ENCODE data around the gene RFPL4AL1.
"Not testable (repeated sequence)": the region's sequence is repeated elsewhere in the genome, so short reads cannot be mapped to it uniquely, and the experiment has no call there.

Gene RFPL4AL1

DNA sequence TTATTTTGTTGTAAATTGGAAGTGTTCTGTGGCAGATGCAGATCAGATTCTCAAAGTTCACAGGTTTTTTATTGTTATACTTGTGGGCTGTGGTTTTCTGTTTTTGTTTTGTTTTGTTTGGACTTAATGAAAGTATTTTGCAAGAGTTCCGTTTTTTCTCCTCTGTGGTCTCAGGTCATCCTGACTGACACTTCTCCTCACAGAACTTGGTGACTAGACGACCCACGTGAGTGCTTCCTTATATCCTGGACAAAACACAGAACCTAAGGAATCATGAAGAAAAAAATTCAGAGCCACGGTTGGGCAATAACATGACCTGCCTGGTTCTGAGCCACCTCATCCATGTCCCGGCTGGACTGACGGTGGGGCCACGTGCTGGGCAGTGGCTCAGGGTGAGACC, 2.5 kb upstream of the RFPL4AL1 start:
- no peak overlapping the region for H3K4me3 ChIP-seq (ENCODE audit: control insufficient read depth, low read depth, low read length)
- TF ChIP-seq, protein P1, sequence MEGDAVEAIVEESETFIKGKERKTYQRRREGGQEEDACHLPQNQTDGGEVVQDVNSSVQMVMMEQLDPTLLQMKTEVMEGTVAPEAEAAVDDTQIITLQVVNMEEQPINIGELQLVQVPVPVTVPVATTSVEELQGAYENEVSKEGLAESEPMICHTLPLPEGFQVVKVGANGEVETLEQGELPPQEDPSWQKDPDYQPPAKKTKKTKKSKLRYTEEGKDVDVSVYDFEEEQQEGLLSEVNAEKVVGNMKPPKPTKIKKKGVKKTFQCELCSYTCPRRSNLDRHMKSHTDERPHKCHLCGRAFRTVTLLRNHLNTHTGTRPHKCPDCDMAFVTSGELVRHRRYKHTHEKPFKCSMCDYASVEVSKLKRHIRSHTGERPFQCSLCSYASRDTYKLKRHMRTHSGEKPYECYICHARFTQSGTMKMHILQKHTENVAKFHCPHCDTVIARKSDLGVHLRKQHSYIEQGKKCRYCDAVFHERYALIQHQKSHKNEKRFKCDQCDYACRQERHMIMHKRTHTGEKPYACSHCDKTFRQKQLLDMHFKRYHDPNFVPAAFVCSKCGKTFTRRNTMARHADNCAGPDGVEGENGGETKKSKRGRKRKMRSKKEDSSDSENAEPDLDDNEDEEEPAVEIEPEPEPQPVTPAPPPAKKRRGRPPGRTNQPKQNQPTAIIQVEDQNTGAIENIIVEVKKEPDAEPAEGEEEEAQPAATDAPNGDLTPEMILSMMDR (IDR thresholded peaks at IDR 0.05; ENCODE audit: control insufficient read depth, insufficient read depth, low read depth, low read length, missing control alignments): no peak
- no peak for DNase-seq (ENCODE audit: low read depth)

DNA sequence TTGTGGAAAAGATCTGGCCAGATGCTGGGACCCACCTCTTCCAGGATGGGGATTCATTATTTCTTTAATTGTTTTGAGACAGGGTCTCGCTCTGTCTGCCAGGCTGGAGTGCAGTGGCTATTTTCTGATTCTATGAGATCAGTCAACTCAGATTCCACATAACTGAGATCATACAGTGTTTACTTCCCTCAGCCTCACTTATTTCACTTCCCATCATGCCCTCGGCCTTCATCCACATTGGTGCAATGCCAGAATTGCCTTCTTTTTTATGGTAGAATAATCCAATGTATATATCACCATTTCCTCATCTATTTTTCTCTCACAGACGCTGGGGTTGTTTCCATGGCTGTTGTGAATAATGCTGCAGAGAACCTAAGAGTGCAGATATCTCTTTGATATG, 714 bp downstream of the RFPL4AL1 start:
- not testable (repeated sequence) for H3K4me3 ChIP-seq (ENCODE audit: control insufficient read depth, low read depth, low read length); DNase-seq (ENCODE audit: low read depth)

DNA sequence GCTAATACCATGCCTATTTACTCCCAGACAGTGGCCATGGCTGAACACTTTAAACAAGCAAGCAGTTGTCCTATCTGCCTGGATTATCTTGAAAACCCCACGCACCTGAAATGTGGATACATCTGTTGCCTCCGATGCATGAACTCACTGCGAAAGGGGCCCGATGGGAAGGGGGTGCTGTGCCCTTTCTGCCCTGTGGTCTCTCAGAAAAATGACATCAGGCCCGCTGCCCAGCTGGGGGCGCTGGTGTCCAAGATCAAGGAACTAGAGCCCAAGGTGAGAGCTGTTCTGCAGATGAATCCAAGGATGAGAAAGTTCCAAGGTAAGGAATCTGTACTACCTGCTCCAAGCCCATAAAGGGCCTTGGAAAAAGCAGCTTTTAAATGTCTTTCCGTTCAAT, 8.6 kb downstream of the RFPL4AL1 start:
- H3K4me3 ChIP-seq (ENCODE audit: control insufficient read depth, low read depth, low read length): no peak overlapping the region
- no peak for DNase-seq (ENCODE audit: low read depth)
- TF ChIP-seq, protein P1 (IDR thresholded peaks at IDR 0.05; ENCODE audit: control insufficient read depth, insufficient read depth, low read depth, low read length, missing control alignments): no peak

DNA sequence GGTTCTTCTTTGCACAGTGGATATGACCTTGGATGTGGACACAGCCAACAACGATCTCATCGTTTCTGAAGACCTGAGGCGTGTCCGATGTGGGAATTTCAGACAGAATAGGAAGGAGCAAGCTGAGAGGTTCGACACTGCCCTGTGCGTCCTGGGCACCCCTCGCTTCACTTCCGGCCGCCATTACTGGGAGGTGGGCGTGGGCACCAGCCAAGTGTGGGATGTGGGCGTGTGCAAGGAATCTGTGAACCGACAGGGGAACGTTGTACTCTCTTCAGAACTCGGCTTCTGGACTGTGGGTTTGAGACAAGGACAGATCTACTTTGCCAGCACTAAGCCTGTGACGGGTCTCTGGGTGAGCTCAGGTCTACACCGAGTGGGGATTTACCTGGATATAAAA, 9.4 kb downstream of the RFPL4AL1 start:
- TF ChIP-seq, protein P1 (IDR thresholded peaks at IDR 0.05; ENCODE audit: control insufficient read depth, insufficient read depth, low read depth, low read length, missing control alignments): no peak

DNA sequence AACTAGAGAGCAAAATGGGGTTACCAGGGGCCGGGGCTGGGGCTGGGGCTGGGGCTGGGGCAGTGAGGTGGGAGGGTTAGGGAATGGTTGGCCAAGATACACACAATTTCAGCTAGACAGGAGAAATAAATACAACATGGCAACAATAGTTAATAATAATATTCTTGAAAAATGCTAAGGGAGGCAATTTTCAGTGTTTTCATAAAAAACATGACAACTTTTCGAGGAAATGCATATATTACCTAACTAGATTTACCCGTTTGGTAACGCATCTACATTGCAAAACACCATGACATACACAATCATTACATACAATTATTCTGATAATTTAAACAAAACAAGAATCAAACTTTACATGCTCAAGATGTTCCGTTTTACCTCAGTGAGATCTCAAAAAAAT, 12.2 kb downstream of the RFPL4AL1 start:
- TF ChIP-seq, protein P1 (IDR thresholded peaks at IDR 0.05; ENCODE audit: control insufficient read depth, insufficient read depth, low read depth, low read length, missing control alignments): no peak
- no peak overlapping the region for H3K4me3 ChIP-seq (ENCODE audit: control insufficient read depth, low read depth, low read length)
- DNase-seq (ENCODE audit: low read depth): no peak

More for the DNA sequence above, 9.4 kb downstream of the RFPL4AL1 start:
- no peak overlapping the region for H3K4me3 ChIP-seq (ENCODE audit: control insufficient read depth, low read depth, low read length)
- no peak for DNase-seq (ENCODE audit: low read depth)

DNA sequence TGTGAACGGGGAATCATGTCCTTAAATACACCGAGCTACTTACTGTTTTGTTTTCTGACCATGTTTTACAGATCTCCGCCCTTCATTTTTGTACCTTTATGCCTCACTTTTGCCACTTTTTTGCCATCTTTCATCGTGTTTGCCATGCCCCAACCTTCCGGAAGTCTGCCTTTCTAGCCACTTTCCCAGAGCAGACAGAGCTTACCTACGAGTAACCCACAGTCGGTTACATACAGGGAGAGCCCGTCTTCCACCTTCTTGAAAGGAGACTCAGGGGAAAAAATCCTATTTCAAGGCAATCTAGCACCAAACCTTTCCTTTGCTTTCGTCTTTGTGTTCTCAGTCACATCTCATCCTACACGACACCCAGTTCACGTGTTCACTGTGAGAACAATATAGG, 26.1 kb downstream of the RFPL4AL1 start:
- H3K4me3 ChIP-seq (ENCODE audit: control insufficient read depth, low read depth, low read length): no peak overlapping the region
- no peak for DNase-seq (ENCODE audit: low read depth)
- TF ChIP-seq, protein P1 (IDR thresholded peaks at IDR 0.05; ENCODE audit: control insufficient read depth, insufficient read depth, low read depth, low read length, missing control alignments): no peak

DNA sequence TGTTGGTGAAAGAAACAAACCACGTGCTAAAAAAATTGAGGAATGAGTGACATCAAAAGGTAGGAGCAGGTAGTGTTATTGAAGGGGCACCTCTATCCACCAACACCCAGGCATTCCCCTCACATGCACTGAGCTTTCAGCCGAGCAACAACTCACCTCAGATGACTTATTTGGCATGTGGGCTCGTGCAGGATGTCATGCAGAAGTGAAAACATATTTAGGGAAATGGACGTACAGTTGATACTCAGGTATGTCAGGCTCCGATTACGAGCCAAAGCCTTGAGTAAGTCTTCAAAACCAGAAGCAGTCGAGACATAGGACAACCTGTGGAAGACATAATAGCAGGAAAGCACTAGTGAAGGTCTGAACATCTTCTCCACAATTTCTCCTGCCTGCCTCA, 32.5 kb downstream of the RFPL4AL1 start:
- H3K4me3 ChIP-seq (ENCODE audit: control insufficient read depth, low read depth, low read length): no peak overlapping the region
- TF ChIP-seq, protein P1 (IDR thresholded peaks at IDR 0.05; ENCODE audit: control insufficient read depth, insufficient read depth, low read depth, low read length, missing control alignments): no peak
- no peak for DNase-seq (ENCODE audit: low read depth)
